GM12801 (cell line): Measurements from ENCODE around the gene TPSD1.

Experiments used
- TF ChIP-seq, protein P1 (sequence below): IDR thresholded peaks from one replicate; pipeline ENCODE4 v1.5.1; 2011; ENCODE audit warnings: control low read depth; ENCODE audit not compliant: insufficient read length; ENCODE audit errors: extremely low read depth

The TPSD1 gene

GRCh38 chr16:1265826-1266225 lies 10.0 kb downstream of the TPSD1 start:
- TF ChIP-seq, protein P1, sequence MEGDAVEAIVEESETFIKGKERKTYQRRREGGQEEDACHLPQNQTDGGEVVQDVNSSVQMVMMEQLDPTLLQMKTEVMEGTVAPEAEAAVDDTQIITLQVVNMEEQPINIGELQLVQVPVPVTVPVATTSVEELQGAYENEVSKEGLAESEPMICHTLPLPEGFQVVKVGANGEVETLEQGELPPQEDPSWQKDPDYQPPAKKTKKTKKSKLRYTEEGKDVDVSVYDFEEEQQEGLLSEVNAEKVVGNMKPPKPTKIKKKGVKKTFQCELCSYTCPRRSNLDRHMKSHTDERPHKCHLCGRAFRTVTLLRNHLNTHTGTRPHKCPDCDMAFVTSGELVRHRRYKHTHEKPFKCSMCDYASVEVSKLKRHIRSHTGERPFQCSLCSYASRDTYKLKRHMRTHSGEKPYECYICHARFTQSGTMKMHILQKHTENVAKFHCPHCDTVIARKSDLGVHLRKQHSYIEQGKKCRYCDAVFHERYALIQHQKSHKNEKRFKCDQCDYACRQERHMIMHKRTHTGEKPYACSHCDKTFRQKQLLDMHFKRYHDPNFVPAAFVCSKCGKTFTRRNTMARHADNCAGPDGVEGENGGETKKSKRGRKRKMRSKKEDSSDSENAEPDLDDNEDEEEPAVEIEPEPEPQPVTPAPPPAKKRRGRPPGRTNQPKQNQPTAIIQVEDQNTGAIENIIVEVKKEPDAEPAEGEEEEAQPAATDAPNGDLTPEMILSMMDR = no peak

DNA sequence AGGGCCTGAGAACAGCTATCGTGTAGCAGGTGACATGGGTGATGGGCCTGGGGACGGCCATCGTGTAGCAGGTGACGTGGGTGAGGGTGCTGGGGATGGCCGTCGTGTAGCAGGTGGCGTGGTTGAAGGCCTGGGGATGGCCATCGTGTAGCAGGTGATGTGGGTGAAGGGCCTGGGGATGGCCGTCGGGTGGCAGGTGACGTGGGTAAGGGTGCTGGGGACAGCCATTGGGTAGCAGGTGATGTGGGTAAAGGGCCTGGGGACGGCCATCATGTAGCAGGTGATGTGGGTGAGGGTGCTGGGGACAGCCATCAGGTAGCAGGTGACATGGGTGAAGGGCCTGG lies 15.5 kb downstream of the TPSD1 start:
- TF ChIP-seq, protein P1 = no peak

DNA sequence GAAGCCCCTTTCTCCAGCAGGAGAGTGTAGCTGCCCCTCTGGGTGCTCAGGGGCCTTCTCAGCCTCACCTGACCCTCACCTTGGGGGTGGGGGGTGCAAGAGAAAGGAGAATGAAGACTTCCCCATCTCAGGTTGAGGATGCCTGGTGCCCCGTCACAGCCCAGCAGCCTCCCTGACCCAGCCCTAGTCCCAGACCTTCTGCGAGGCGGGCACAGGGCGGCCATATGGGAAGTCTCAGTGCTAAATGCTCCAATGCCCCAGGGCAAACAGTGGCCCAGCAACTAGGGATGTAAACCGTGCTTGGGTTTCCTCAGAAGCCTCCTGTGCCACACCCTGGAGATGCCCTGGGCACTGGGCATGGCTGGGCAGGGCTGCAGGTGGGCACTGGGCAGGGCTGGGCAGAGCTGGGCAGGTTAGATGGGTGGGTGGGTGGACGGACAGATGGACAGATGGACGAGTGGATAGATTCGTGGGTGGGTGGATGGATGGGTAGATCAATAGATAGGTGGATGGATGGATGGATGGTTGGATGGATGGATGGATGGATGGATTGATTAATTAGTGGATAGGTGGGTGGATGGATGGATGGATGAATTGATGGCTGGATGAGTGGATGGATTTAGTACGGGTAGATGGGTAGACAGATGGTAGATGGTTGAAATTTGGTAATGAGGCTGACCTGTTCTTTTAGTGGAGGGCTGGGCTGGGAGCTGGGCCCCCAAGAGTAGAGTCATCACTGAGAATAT lies 16.8 kb downstream of the TPSD1 start:
- TF ChIP-seq, protein P1 = no peak

DNA sequence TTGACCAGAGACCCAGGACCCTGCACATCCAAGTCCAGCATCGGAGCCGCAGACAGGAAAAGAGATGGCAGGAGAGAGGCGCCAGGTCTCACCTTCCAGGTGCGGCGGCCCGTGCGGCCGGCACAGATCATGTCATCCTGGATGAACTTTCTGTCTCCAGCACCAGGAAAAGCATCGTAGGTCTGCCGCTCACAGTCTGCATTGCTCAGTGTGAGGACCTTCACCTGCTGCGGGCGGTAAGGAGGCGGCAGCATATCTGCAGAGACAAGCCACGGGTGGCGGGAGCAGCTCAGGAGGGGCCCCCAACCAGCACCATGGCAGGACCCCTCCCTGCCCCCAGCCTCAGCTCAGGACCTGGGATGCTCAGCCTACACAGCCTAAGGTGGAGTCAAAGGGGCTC lies 17.9 kb downstream of the TPSD1 start:
- TF ChIP-seq, protein P1 = no peak

- TF ChIP-seq, protein P1 = no peak
These were observed 18.9 kb downstream of the TPSD1 start for GRCh38 chr16:1274767-1275166.

GRCh38 chr16:1275791-1276579 lies 20.1 kb downstream of the TPSD1 start:
- TF ChIP-seq, protein P1 = no peak

DNA sequence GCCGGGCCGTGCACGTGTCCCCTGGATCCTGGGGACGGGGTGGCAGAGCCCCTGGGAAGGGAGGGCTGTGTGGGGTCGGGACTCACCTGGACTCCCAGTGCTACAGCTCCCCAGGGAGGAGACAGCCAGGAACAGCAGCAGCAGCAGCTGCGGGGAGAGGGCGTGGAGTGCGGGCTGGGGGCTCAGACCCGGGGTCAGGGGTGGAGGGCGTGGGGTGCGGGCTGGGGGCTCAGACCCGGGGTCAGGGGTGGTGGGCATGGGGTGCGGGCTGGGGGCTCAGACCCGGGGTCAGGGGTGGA lies 20.7 kb downstream of the TPSD1 start:
- TF ChIP-seq, protein P1 = no peak
